HEK293 (cell line): ENCODE measurements around the gene LGR5.

ENCODE experiments used
- CTCF ChIA-PET: fragments of 350-600 bp; formaldehyde crosslinking; extraction: SDS; loops from one replicate; lab custom pipeline; 2021; ENCODE audit warnings: antibody characterized with exemption; lab: Yijun Ruan, JAX
- POLR2A ChIA-PET: fragments of 300-600 bp; formaldehyde crosslinking; extraction: SDS; loops from one replicate; lab custom pipeline; 2020; ENCODE audit warnings: antibody characterized with exemption, inconsistent platforms; lab: Yijun Ruan, JAX
- H3K27ac ChIP-seq: fragments of 200-500 bp; sonication (Bioruptor generic); 2 replicates; pipeline ENCODE4 v1.5.1; 2014; ENCODE audit warnings: low read depth, low read length, control low read depth, inconsistent platforms; ENCODE audit errors: extremely low read depth
- H3K36me3 ChIP-seq, 2 experiments: fragments of 200-500 bp in 1 of 2; sonication (Bioruptor generic) in 1 of 2; 1 replicate in 1 of 2; 2 replicates in 1 of 2; pipeline ENCODE4 v1.5.1; 2014 to 2017; ENCODE audit warnings: inconsistent platforms in 2 of 2, low read length in 2 of 2; ENCODE audit not compliant: control insufficient read depth in 2 of 2, insufficient read depth in 1 of 2
- H3K4me1 ChIP-seq: fragments of 200-500 bp; sonication (Bioruptor generic); 2 replicates; pipeline ENCODE4 v1.5.1; 2014; ENCODE audit warnings: mild to moderate bottlenecking, low read length, inconsistent platforms; ENCODE audit not compliant: control insufficient read depth, insufficient read depth
- H3K4me3 ChIP-seq: 2 replicates; pipeline ENCODE4 v1.5.1; 2011; ENCODE audit warnings: low read depth, mild to moderate bottlenecking, control low read depth, low read length, moderate library complexity
- H3K9me3 ChIP-seq: fragments of 200-500 bp; sonication (Bioruptor generic); 2 replicates; pipeline ENCODE4 v1.5.1; 2014; ENCODE audit warnings: low read depth, low read length, inconsistent platforms; ENCODE audit not compliant: control insufficient read depth, insufficient read depth
- GLIS1 ChIP-seq: fragments of 450-650 bp; formaldehyde crosslinking; IDR thresholded peaks from 2 replicates; pipeline ENCODE4 v1.5.1; 2016; ENCODE audit warnings: missing biosample characterization, missing genetic modification characterization
- PRDM1 ChIP-seq: fragments of 450-650 bp; formaldehyde crosslinking; IDR thresholded peaks from 2 replicates; pipeline ENCODE4; 2016; ENCODE audit warnings: missing biosample characterization, missing genetic modification characterization
- RBAK ChIP-seq: fragments of 450-650 bp; formaldehyde crosslinking; IDR thresholded peaks from 2 replicates; pipeline ENCODE4 v1.5.1; 2016; ENCODE audit warnings: missing biosample characterization, missing genetic modification characterization
- REPIN1 ChIP-seq: fragments of 450-650 bp; formaldehyde crosslinking; IDR thresholded peaks from 2 replicates; pipeline ENCODE4 v1.5.1; 2017; ENCODE audit warnings: missing biosample characterization, missing genetic modification characterization, low read depth
- SCRT1 ChIP-seq: fragments of 450-650 bp; formaldehyde crosslinking; IDR thresholded peaks from 2 replicates; pipeline ENCODE4 v1.5.1; 2016; ENCODE audit warnings: missing biosample characterization, missing genetic modification characterization, borderline replicate concordance
- WT1 ChIP-seq: fragments of 450-650 bp; formaldehyde crosslinking; IDR thresholded peaks from 2 replicates; pipeline ENCODE4 v1.5.1; 2016; ENCODE audit warnings: missing biosample characterization, missing genetic modification characterization
- YY1 ChIP-seq: fragments of 450-650 bp; formaldehyde crosslinking; IDR thresholded peaks from 2 replicates; pipeline ENCODE4 v1.5.1; 2018; ENCODE audit warnings: missing biosample characterization, missing genetic modification characterization
- ZBTB1 ChIP-seq: fragments of 450-650 bp; formaldehyde crosslinking; IDR thresholded peaks from 2 replicates; pipeline ENCODE4 v1.5.1; 2016; ENCODE audit warnings: missing biosample characterization, missing genetic modification characterization
- ZBTB17 ChIP-seq: fragments of 450-650 bp; formaldehyde crosslinking; IDR thresholded peaks from 2 replicates; pipeline ENCODE4 v1.5.1; 2016; ENCODE audit warnings: missing biosample characterization, missing genetic modification characterization
- ZBTB8A ChIP-seq: fragments of 450-650 bp; formaldehyde crosslinking; IDR thresholded peaks from 2 replicates; pipeline ENCODE4 v1.5.1; 2016; ENCODE audit warnings: missing biosample characterization, missing genetic modification characterization
- ZNF10 ChIP-seq: fragments of 450-650 bp; formaldehyde crosslinking; IDR thresholded peaks from 2 replicates; pipeline ENCODE4 v1.5.1; 2017; ENCODE audit warnings: missing biosample characterization, missing genetic modification characterization
- ZNF157 ChIP-seq: fragments of 450-650 bp; formaldehyde crosslinking; IDR thresholded peaks from 2 replicates; pipeline ENCODE4 v1.5.1; 2016; ENCODE audit warnings: missing biosample characterization, missing genetic modification characterization
- ZNF184 ChIP-seq: fragments of 450-650 bp; IDR thresholded peaks from 2 replicates; pipeline ENCODE4 v1.5.1; 2018; ENCODE audit warnings: missing biosample characterization, mild to moderate bottlenecking, missing genetic modification characterization
- ZNF239 ChIP-seq: fragments of 450-650 bp; formaldehyde crosslinking; IDR thresholded peaks from 2 replicates; pipeline ENCODE4 v1.5.1; 2016; ENCODE audit warnings: missing biosample characterization, missing genetic modification characterization
- ZNF266 ChIP-seq: fragments of 450-650 bp; formaldehyde crosslinking; IDR thresholded peaks from 2 replicates; pipeline ENCODE4 v1.5.1; 2016; ENCODE audit warnings: missing biosample characterization, missing genetic modification characterization, low read depth
- ZNF280C ChIP-seq: fragments of 450-650 bp; formaldehyde crosslinking; IDR thresholded peaks from 2 replicates; pipeline ENCODE4 v1.5.1; 2016; ENCODE audit warnings: missing biosample characterization, missing genetic modification characterization
- ZNF302 ChIP-seq: fragments of 450-650 bp; formaldehyde crosslinking; IDR thresholded peaks from 2 replicates; pipeline ENCODE4 v1.5.1; 2016; ENCODE audit warnings: missing biosample characterization, missing genetic modification characterization, low read depth
- ZNF37A ChIP-seq: fragments of 450-650 bp; IDR thresholded peaks from 2 replicates; pipeline ENCODE4 v1.5.1; 2018; ENCODE audit warnings: missing biosample characterization, missing genetic modification characterization
- ZNF426 ChIP-seq: fragments of 450-650 bp; formaldehyde crosslinking; IDR thresholded peaks from 2 replicates; pipeline ENCODE4 v1.5.1; 2017; ENCODE audit warnings: missing biosample characterization, missing genetic modification characterization, mild to moderate bottlenecking, inconsistent platforms, moderate library complexity
- ZNF555 ChIP-seq: fragments of 450-650 bp; formaldehyde crosslinking; conservative IDR thresholded peaks from 2 replicates; pipeline ENCODE4 v1.5.1; 2017; ENCODE audit warnings: missing biosample characterization, mild to moderate bottlenecking, missing genetic modification characterization, inconsistent platforms
- ZNF558 ChIP-seq: fragments of 450-650 bp; formaldehyde crosslinking; IDR thresholded peaks from 2 replicates; pipeline ENCODE4 v1.5.1; 2016; ENCODE audit warnings: missing biosample characterization, missing genetic modification characterization
- ZNF580 ChIP-seq: fragments of 450-650 bp; formaldehyde crosslinking; IDR thresholded peaks from 2 replicates; pipeline ENCODE4 v1.5.1; 2016; ENCODE audit warnings: missing biosample characterization, missing genetic modification characterization
- ZNF624 ChIP-seq: fragments of 450-650 bp; formaldehyde crosslinking; IDR thresholded peaks from 2 replicates; pipeline ENCODE4 v1.5.1; 2017; ENCODE audit warnings: missing biosample characterization, missing genetic modification characterization
- ZNF629 ChIP-seq: fragments of 450-650 bp; formaldehyde crosslinking; IDR thresholded peaks from 2 replicates; pipeline ENCODE4 v1.5.1; 2017; ENCODE audit warnings: missing biosample characterization, missing genetic modification characterization
- ZNF639 ChIP-seq: fragments of 450-650 bp; formaldehyde crosslinking; IDR thresholded peaks from 2 replicates; pipeline ENCODE4 v1.5.1; 2016; ENCODE audit warnings: missing biosample characterization, missing genetic modification characterization
- ZNF830 ChIP-seq: fragments of 450-650 bp; IDR thresholded peaks from 2 replicates; pipeline ENCODE4 v1.5.0; 2018; ENCODE audit warnings: missing biosample characterization, missing genetic modification characterization, low read depth, mild to moderate bottlenecking, moderate library complexity
- ZSCAN16 ChIP-seq: fragments of 450-650 bp; formaldehyde crosslinking; IDR thresholded peaks from 2 replicates; pipeline ENCODE4 v1.5.1; 2016; ENCODE audit warnings: missing biosample characterization, missing genetic modification characterization
- TF ChIP-seq, protein P1 (sequence below): fragments of 450-650 bp; formaldehyde crosslinking; IDR thresholded peaks from 2 replicates; pipeline ENCODE4 v1.5.1; 2016; ENCODE audit warnings: missing biosample characterization, missing genetic modification characterization
- TF ChIP-seq, protein P2 (sequence below): sonication (generic); formaldehyde crosslinking; IDR thresholded peaks from 2 replicates; pipeline ENCODE4 v1.8.1; 2022; ENCODE audit warnings: mild to moderate bottlenecking, moderate library complexity, missing genetic modification reagents
- TF ChIP-seq, protein P3 (sequence below): fragments of 450-650 bp; formaldehyde crosslinking; IDR thresholded peaks from 2 replicates; pipeline ENCODE4 v1.5.1; 2017; ENCODE audit warnings: missing biosample characterization, missing genetic modification characterization

Gene LGR5

GRCh38 chr12:71565535-71565934, 125.9 kb downstream of the LGR5 start:
- Histone ChIP-seq H3K36me3 (no peaks in the 10 kb centered on the region), H3K9me3 (no peaks in the 10 kb centered on the region), H3K4me3 (no peak overlapping the region), H3K27ac (no peak overlapping the region), H3K4me1 (0 out of 2 replicates have a peak, but pooled peaks cover 3% of the 10 kb centered on the region)
- ChIA-PET POLR2A (no interaction called here), CTCF (no interaction called here)
- TF ChIP-seq ZNF580 (tag by site-specific recombination) = no peak
- TF ChIP-seq, protein P1, sequence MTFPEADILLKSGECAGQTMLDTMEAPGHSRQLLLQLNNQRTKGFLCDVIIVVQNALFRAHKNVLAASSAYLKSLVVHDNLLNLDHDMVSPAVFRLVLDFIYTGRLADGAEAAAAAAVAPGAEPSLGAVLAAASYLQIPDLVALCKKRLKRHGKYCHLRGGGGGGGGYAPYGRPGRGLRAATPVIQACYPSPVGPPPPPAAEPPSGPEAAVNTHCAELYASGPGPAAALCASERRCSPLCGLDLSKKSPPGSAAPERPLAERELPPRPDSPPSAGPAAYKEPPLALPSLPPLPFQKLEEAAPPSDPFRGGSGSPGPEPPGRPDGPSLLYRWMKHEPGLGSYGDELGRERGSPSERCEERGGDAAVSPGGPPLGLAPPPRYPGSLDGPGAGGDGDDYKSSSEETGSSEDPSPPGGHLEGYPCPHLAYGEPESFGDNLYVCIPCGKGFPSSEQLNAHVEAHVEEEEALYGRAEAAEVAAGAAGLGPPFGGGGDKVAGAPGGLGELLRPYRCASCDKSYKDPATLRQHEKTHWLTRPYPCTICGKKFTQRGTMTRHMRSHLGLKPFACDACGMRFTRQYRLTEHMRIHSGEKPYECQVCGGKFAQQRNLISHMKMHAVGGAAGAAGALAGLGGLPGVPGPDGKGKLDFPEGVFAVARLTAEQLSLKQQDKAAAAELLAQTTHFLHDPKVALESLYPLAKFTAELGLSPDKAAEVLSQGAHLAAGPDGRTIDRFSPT = no peak
- TF ChIP-seq ZNF239 (tag by site-specific recombination) = no peak
- TF ChIP-seq ZNF10 (tag by site-specific recombination) = no peak
- no peak for TF ChIP-seq ZNF558 (tag by site-specific recombination)
- no peak for TF ChIP-seq ZNF555 (tag by site-specific recombination)
- TF ChIP-seq ZNF624 (tag by site-specific recombination) = no peak
- no peak for TF ChIP-seq RBAK (tag by site-specific recombination)
- no peak for TF ChIP-seq SCRT1 (tag by site-specific recombination)
- no peak for TF ChIP-seq ZSCAN16
- TF ChIP-seq ZNF184 (tag by site-specific recombination) = no peak
- TF ChIP-seq ZBTB17 = no peak
- TF ChIP-seq ZNF280C (tag by site-specific recombination) = no peak
- TF ChIP-seq REPIN1 (tag by site-specific recombination) = no peak
- no peak for TF ChIP-seq ZNF37A (tag by site-specific recombination)
- no peak for TF ChIP-seq ZNF629 (tag by site-specific recombination)
- no peak for TF ChIP-seq ZNF426
- TF ChIP-seq, protein P2, sequence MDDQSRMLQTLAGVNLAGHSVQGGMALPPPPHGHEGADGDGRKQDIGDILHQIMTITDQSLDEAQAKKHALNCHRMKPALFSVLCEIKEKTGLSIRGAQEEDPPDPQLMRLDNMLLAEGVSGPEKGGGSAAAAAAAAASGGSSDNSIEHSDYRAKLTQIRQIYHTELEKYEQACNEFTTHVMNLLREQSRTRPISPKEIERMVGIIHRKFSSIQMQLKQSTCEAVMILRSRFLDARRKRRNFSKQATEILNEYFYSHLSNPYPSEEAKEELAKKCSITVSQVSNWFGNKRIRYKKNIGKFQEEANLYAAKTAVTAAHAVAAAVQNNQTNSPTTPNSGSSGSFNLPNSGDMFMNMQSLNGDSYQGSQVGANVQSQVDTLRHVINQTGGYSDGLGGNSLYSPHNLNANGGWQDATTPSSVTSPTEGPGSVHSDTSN (CRISPR knock-in tag) = no peak
- TF ChIP-seq PRDM1 (tag by site-specific recombination) = no peak

GRCh38 chr12:71566655-71567054, 127.1 kb downstream of the LGR5 start:
- no peaks in the 10 kb centered on the region for H3K4me1 ChIP-seq
- H3K9me3 ChIP-seq = no peaks in the 10 kb centered on the region
- no peaks in the 10 kb centered on the region for H3K36me3 ChIP-seq
- H3K4me3 ChIP-seq = no peak overlapping the region
- ChIA-PET POLR2A (no interaction called here), CTCF (no interaction called here)
- H3K27ac ChIP-seq = no peak overlapping the region
- no peak for TF ChIP-seq ZNF266 (tag by site-specific recombination)
- TF ChIP-seq ZNF639 (tag by site-specific recombination) = no peak
- no peak for TF ChIP-seq ZBTB1
- TF ChIP-seq, protein P3, sequence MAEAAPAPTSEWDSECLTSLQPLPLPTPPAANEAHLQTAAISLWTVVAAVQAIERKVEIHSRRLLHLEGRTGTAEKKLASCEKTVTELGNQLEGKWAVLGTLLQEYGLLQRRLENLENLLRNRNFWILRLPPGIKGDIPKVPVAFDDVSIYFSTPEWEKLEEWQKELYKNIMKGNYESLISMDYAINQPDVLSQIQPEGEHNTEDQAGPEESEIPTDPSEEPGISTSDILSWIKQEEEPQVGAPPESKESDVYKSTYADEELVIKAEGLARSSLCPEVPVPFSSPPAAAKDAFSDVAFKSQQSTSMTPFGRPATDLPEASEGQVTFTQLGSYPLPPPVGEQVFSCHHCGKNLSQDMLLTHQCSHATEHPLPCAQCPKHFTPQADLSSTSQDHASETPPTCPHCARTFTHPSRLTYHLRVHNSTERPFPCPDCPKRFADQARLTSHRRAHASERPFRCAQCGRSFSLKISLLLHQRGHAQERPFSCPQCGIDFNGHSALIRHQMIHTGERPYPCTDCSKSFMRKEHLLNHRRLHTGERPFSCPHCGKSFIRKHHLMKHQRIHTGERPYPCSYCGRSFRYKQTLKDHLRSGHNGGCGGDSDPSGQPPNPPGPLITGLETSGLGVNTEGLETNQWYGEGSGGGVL = no peak
- TF ChIP-seq ZNF302 = no peak
- TF ChIP-seq YY1 (tag by site-specific recombination) = no peak
- TF ChIP-seq GLIS1 (tag by site-specific recombination) = no peak
- TF ChIP-seq ZBTB8A (tag by site-specific recombination) = no peak
- no peak for TF ChIP-seq ZNF830
- TF ChIP-seq ZNF157 (tag by site-specific recombination) = no peak
- no peak for TF ChIP-seq WT1 (tag by site-specific recombination)
